T-helper 1 cell treated with Interleukin-12 subunit alpha and Interleukin-12 subunit beta and Interleukin-4 antibody, amounts not matched to agents 30 μg/mL and 1 μg/mL, for 36 hours (primary cell): ENCODE results near the gene YDJC.
A peak's percentile ranks its signal among the peaks of the same experiment; 100 is the strongest.
"Not testable (repeated sequence)": the region's sequence is repeated elsewhere in the genome, so short reads cannot be mapped to it uniquely, and the experiment has no call there.

Source experiments
- H3K27ac Mint-ChIP-seq: one replicate; pipeline ENCODE4 v1.8.0; 2021; ENCODE audit warnings: mild to moderate bottlenecking, mixed read lengths
- H3K27me3 Mint-ChIP-seq: one replicate; pipeline ENCODE4 v1.8.0; 2021; ENCODE audit warnings: low read depth, mixed read lengths
- H3K36me3 Mint-ChIP-seq: one replicate; pipeline ENCODE4 v1.8.0; 2021; ENCODE audit warnings: low read depth, mixed read lengths
- H3K4me1 Mint-ChIP-seq: one replicate; pipeline ENCODE4 v1.8.0; 2021; ENCODE audit warnings: low read depth, mixed read lengths
- H3K4me3 Mint-ChIP-seq: one replicate; pipeline ENCODE4 v1.8.0; 2021; ENCODE audit warnings: mild to moderate bottlenecking, moderate library complexity, mixed read lengths
- H3K9me3 Mint-ChIP-seq: one replicate; pipeline ENCODE4 v1.8.0; 2021; ENCODE audit warnings: mixed read lengths

The YDJC gene

DNA sequence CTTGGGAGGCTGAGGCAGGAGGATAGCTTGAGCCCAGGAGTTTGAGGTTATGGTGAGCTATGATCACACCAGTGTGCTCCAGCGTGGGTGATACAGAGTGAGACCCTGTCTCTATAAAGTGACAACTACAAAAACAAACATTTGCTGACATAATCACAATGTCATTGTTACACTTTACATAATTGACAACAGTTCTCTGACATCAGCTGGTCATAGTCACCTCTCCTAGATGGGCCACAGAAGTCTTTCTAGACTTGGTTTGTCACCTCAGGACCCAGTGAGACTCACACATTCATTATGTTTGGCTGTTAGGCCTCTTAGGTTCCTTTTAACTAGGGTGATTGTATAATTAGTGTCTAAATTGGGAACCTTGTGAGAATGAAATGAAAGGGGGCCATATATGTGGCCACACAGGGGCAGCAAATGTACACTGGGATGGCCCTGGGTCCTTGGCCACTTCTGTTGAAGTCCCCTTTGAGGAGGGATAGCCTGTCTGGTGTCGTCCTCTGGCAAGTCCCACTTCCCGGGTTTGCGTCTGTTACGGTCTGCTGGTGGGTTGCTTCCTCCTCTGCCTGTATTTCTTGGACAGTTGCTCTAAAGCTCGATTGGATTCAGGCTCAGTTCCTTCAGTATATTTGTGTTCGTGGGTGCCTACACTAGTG lies 30.2 kb upstream of the YDJC start:
- H3K4me1 Mint-ChIP-seq: peaks cover 12% of the 10 kb centered on the region
- no peak overlapping the region for H3K4me3 Mint-ChIP-seq
- H3K9me3 Mint-ChIP-seq: no peaks in the 10 kb centered on the region
- H3K27ac Mint-ChIP-seq: no peak overlapping the region
- H3K36me3 Mint-ChIP-seq: no peaks in the 10 kb centered on the region
- H3K27me3 Mint-ChIP-seq: no peaks in the 10 kb centered on the region

GRCh38 chr22:21657360-21658032 lies 27.7 kb upstream of the YDJC start:
- Mint-ChIP-seq H3K4me1 (peaks cover 15% of the 10 kb centered on the region), H3K27ac (peak overlapping the region; percentile 79), H3K36me3 (peaks cover 4% of the 10 kb centered on the region), H3K9me3 (no peaks in the 10 kb centered on the region), H3K4me3 (peak overlapping the region; percentile 85), H3K27me3 (no peaks in the 10 kb centered on the region)

DNA sequence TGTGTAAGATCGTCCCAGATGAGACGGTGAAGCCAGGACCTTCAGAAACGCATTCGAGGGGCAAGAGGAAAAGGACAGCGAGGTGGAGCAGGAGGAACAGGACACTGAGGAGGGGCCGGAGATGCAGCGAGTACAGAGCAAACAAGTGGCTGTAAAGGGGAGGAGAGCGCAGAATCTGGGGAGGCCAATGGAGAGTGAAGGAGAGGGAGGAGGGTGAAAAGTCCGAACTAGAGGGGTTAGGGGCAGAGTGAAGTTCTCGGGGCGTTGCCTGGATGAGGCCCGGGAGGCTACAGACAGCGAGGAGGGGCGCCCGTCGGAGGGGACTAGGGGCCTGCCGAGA lies 27.2 kb upstream of the YDJC start:
- Mint-ChIP-seq H3K27me3 (no peaks in the 10 kb centered on the region), H3K27ac (peak overlapping the region; percentile 79), H3K4me1 (peaks cover 15% of the 10 kb centered on the region), H3K36me3 (peaks cover 4% of the 10 kb centered on the region), H3K9me3 (no peaks in the 10 kb centered on the region), H3K4me3 (peak overlapping the region; percentile 82)

GRCh38 chr22:21652547-21653545 lies 23.0 kb upstream of the YDJC start:
- H3K36me3 Mint-ChIP-seq: peaks cover 6% of the 10 kb centered on the region
- H3K4me3 Mint-ChIP-seq: peak overlapping the region; percentile 92
- no peaks in the 10 kb centered on the region for H3K9me3 Mint-ChIP-seq
- no peaks in the 10 kb centered on the region for H3K27me3 Mint-ChIP-seq
- no peak overlapping the region for H3K27ac Mint-ChIP-seq
- H3K4me1 Mint-ChIP-seq: peaks cover 30% of the 10 kb centered on the region

DNA sequence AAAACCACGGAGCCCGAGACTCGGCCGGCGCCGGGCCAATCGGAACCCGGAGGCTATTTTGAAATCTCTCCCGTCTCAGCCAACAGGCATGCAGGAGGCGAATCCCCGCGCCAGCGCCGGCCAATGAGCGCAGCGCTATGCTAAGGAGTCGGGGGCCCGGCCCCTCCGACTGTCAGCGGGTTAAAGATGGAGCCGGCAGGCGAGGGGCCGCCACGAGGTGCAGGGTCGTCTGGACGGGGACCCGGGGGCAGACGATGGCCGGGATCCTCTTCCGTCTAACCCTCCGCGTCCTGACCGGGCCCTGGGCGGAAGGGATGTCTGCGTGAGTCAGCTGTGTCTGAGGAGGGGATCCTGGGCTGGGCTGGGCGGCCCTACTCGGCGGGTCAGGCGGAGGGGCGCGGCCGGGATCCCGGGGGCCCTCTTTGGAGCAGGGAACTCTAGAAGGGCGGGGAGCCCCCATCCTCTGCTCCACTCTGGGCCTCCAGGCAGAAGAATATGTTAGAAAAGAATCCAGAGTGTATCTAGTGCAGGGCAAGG lies 22.3 kb upstream of the YDJC start:
- Mint-ChIP-seq H3K9me3 (no peaks in the 10 kb centered on the region), H3K36me3 (peaks cover 6% of the 10 kb centered on the region), H3K4me1 (peaks cover 29% of the 10 kb centered on the region), H3K27me3 (no peaks in the 10 kb centered on the region), H3K27ac (peak overlapping the region; percentile 84), H3K4me3 (peak overlapping the region; percentile 92)

- no peaks in the 10 kb centered on the region for H3K9me3 Mint-ChIP-seq
- peak overlapping the region; percentile 92 for H3K4me3 Mint-ChIP-seq
- H3K36me3 Mint-ChIP-seq: peaks cover 10% of the 10 kb centered on the region
- H3K27me3 Mint-ChIP-seq: no peaks in the 10 kb centered on the region
- H3K27ac Mint-ChIP-seq: peak overlapping the region; percentile 84
- H3K4me1 Mint-ChIP-seq: peaks cover 27% of the 10 kb centered on the region
Measured at GRCh38 chr22:21651521-21652009, 21.7 kb upstream of the YDJC start.

- H3K9me3 Mint-ChIP-seq: no peaks in the 10 kb centered on the region
- peak overlapping the region; percentile 84 for H3K27ac Mint-ChIP-seq
- H3K4me3 Mint-ChIP-seq: peak overlapping the region; percentile 92
- H3K27me3 Mint-ChIP-seq: no peaks in the 10 kb centered on the region
- H3K36me3 Mint-ChIP-seq: peaks cover 14% of the 10 kb centered on the region
- H3K4me1 Mint-ChIP-seq: peaks cover 25% of the 10 kb centered on the region
Measured at GRCh38 chr22:21650823-21651520, 21.1 kb upstream of the YDJC start.

DNA sequence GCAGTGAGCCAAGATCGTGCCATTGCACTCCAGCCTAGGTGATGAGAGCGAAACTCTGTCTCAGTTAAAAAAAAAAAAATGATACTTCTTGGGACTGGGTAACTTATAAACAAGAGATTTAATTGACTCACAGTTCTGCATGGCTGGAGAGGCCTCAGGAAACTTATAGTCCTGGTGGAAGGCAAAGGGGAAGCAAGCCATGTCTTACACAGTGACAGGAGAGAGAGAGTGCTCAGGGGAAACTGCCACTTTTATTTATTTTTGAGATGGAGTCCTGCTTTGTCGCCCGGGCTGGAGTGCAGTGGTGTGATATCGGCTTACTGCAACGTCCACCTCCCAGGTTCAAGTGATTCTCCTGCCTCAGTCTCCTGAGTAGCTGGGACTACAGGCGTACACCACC lies 20.5 kb upstream of the YDJC start:
- peaks cover 18% of the 10 kb centered on the region for H3K36me3 Mint-ChIP-seq
- no peaks in the 10 kb centered on the region for H3K9me3 Mint-ChIP-seq

DNA sequence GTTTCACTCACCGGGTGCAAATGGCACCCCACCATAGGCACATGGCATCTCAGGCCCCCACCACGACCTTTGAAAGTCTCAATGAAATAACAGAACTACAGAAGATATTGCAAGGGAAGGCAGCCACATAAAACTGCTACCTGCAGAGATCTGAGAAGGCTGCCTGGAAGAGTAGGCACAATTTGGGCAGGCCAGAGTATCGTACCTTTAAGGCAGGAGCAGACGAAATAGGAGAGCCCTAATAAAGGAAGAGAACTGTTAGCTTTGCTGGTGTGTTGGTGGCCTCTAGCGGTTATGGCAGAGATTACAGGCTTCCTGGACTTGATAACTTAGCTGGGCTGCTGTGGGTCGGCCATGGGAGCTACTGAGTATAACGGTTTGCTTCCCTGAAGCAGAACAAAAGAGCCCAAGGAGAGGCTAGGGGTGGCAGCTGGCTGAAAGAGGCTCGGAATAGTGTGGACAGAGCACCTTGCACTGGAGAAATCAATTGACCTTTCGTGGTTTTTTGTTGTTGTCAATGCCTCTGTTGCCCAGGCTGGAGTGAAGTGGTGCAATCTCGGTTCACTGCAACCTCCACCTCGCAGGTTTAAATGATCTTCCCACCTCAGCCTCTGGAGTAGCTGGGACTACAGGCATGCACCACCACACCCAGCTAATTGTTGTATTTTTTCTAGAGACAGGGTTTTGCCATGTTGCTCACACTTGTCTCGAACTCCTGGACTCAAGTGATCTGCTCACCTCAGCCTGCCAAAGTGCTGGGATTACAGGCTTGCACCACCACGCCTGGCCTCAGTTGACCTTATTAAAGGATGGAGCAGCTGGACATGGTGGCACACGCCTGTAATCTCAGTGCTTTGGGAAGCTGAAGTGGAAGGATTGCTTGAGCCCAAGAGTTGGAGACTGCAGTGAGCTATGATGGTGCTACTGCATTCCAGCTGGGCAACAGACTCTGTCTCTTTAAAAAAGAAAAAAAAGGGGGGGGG lies 17.1 kb upstream of the YDJC start:
- Mint-ChIP-seq H3K36me3 (peaks cover 25% of the 10 kb centered on the region), H3K27ac (no peak overlapping the region), H3K27me3 (no peaks in the 10 kb centered on the region), H3K9me3 (no peaks in the 10 kb centered on the region), H3K4me1 (peaks cover 31% of the 10 kb centered on the region), H3K4me3 (no peak overlapping the region)

More for the DNA sequence above, 20.5 kb upstream of the YDJC start:
- H3K4me1 Mint-ChIP-seq: peaks cover 25% of the 10 kb centered on the region
- H3K27me3 Mint-ChIP-seq: no peaks in the 10 kb centered on the region
- H3K27ac Mint-ChIP-seq: no peak overlapping the region
- peak overlapping the region; percentile 18 for H3K4me3 Mint-ChIP-seq

- H3K4me3 Mint-ChIP-seq, H3K27ac Mint-ChIP-seq, H3K9me3 Mint-ChIP-seq, H3K27me3 Mint-ChIP-seq: not testable (repeated sequence)
- Mint-ChIP-seq H3K4me1 (peaks cover 27% of the 10 kb centered on the region), H3K36me3 (peaks cover 25% of the 10 kb centered on the region)
Measured at GRCh38 chr22:21645513-21645912, 15.7 kb upstream of the YDJC start.

DNA sequence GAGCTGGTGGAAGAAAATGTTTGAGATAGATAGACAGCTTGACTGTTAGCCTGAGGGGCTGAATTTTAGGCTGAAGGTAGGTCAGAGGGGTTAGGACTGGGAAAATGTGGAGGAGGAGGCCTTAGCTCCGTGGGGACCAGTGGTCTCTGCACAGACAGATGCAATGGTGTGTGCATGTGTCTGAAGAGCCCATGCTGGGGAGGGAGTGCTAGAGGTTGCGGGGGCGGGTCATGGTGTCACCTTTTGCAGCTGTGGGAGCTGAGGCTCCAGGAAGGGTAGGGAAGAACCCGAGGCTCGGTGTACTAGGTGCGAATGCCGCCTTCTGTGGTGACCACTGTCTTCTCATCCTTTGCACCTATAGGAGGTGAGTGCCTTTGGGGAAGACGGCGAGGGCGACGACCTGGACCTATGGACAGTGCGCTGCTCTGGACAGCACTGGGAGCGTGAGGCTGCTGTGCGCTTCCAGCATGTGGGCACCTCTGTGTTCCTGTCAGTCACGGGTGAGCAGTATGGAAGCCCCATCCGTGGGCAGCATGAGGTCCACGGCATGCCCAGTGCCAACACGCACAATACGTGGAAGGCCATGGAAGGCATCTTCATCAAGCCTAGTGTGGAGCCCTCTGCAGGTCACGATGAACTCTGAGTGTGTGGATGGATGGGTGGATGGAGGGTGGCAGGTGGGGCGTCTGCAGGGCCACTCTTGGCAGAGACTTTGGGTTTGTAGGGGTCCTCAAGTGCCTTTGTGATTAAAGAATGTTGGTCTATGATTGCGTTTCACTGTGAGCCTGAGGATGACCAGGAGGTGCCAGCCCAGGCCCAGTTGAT lies 13.9 kb upstream of the YDJC start:
- H3K9me3 Mint-ChIP-seq: no peaks in the 10 kb centered on the region

More for the DNA sequence above, 13.9 kb upstream of the YDJC start:
- peaks cover 22% of the 10 kb centered on the region for H3K4me1 Mint-ChIP-seq
- H3K27ac Mint-ChIP-seq: peak overlapping the region; percentile 64
- peaks cover 22% of the 10 kb centered on the region for H3K36me3 Mint-ChIP-seq
- H3K27me3 Mint-ChIP-seq: no peaks in the 10 kb centered on the region
- H3K4me3 Mint-ChIP-seq: peak overlapping the region; percentile 86
